ENCODE results near the gene LBHD2.

LBHD2 gene

DNA sequence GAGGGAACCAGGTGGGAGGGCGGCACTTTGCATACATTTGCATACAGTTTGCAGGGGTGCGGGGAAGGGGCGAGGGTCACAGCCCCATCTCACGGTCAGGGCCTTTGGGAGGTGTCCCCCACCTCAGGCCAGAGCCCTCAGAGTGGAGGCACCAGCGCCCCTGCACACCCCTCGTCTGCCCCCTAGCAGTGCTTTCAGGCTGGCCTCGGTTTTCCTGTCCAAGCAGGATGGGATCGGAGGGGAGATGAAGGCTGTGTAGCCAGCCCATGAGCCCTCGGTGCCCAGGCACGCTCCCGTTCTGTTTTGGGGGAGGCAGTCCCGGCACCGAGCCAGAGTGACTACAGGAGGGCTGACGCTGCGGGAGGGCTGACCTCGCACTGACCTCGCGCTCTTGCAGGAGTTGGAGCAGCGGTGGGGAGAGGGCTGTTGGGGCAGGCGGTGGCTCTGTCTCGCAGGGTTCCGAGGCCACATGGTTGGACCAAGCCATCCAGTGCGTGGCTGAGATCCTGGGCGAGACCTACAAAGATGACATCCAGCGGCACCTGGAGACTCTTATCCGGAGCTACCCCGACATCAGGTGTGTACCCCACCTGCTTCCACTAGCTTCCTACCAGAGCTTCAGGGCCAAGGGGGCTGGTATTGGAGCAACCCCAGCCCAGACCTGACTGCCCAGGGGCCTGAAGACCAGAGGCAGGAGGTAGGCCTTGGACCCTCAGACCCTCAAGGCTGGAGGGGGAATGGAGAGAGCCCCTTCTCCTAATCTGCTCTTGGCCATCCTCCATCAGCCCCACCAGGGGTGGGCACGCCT is 24.1 kb downstream of the LBHD2 start:
- Histone ChIP-seq H2AK5ac (ENCODE audit: low read depth, low read length) (peak overlapping the region; percentile 30), H3K4me1 (ENCODE audit: control insufficient read depth in 2 of 2, insufficient read depth in 1 of 2, low read depth in 1 of 2, low read length in 2 of 2) (peaks cover 17 to 37% of the 10 kb centered on the region in 2 donors), H2AFZ (ENCODE audit: low read length) (no peak overlapping the region), H3K4me2 (ENCODE audit: insufficient read depth, low read length, poor library complexity, severe bottlenecking) (no peak overlapping the region), H3K27ac (replicated peaks; ENCODE audit: low read length) (no peak overlapping the region), H3K23ac (ENCODE audit: low read depth, low read length, poor library complexity) (peak overlapping the region; percentile 85), H3K9me3 (replicated peaks in 1 of 2; ENCODE audit: control insufficient read depth in 2 of 2, insufficient read depth in 1 of 2, low read depth in 1 of 2, low read length in 2 of 2) (no peaks in the 10 kb centered on the region), H2BK15ac (ENCODE audit: low read length) (peak overlapping the region; percentile 87), H3K14ac (ENCODE audit: low read length) (peak overlapping the region; percentile 56), H4K8ac (ENCODE audit: low read depth, low read length) (peak overlapping the region; percentile 43), H3K27me3 (ENCODE audit: control insufficient read depth in 3 of 3, insufficient read depth in 3 of 3, low read depth in 1 of 3, low read length in 3 of 3) (peaks cover 6 to 37% (median 22%) of the 10 kb centered on the region in 3 experiments), H2BK12ac (ENCODE audit: low read length) (peak overlapping the region; percentile 99), H4K91ac (ENCODE audit: low read depth, low read length, poor library complexity) (peak overlapping the region; percentile 53), H3K9ac (ENCODE audit: low read depth, low read length, poor library complexity) (no peak overlapping the region), H3K18ac (ENCODE audit: low read length) (peak overlapping the region; percentile 92), H3K4ac (ENCODE audit: low read length) (peak overlapping the region; percentile 84), H2BK5ac (ENCODE audit: low read length) (peak overlapping the region; percentile 66), H3K4me3 (ENCODE audit: low read length in 2 of 2) (no peak overlapping the region), H3K79me1 (ENCODE audit: low read depth, low read length) (no peaks in the 10 kb centered on the region), H2BK120ac (ENCODE audit: low read depth, low read length) (no peak overlapping the region), H3K36me3 (replicated peaks in 1 of 2; ENCODE audit: control insufficient read depth in 2 of 2, insufficient read depth in 2 of 2, low read length in 2 of 2) (no peaks in the 10 kb centered on the region)
- DNase-seq (ENCODE audit: low spot score): no peak
- WGBS, 2 donors (ENCODE audit: extremely low coverage in 2 of 2, insufficient read length in 2 of 2, insufficient replicate concordance in 1 of 2): no CpG with 5 or more reads among the region's 28 CpGs

GRCh38 chr14:103108749-103109207 is 24.8 kb downstream of the LBHD2 start:
- Histone ChIP-seq H3K79me1 (ENCODE audit: low read depth, low read length) (no peaks in the 10 kb centered on the region), H3K4me2 (ENCODE audit: insufficient read depth, low read length, poor library complexity, severe bottlenecking) (no peak overlapping the region), H2AFZ (ENCODE audit: low read length) (no peak overlapping the region), H2AK5ac (ENCODE audit: low read depth, low read length) (peak overlapping the region; percentile 30), H3K4me1 (ENCODE audit: control insufficient read depth in 2 of 2, insufficient read depth in 1 of 2, low read depth in 1 of 2, low read length in 2 of 2) (peaks cover 17 to 37% of the 10 kb centered on the region in 2 donors), H4K91ac (ENCODE audit: low read depth, low read length, poor library complexity) (no peak overlapping the region), H3K27ac (replicated peaks; ENCODE audit: low read length) (peak overlapping the region; percentile 21), H3K36me3 (replicated peaks in 1 of 2; ENCODE audit: control insufficient read depth in 2 of 2, insufficient read depth in 2 of 2, low read length in 2 of 2) (no peaks in the 10 kb centered on the region), H2BK15ac (ENCODE audit: low read length) (peak overlapping the region; percentile 87), H3K9ac (ENCODE audit: low read depth, low read length, poor library complexity) (no peak overlapping the region), H3K9me3 (replicated peaks in 1 of 2; ENCODE audit: control insufficient read depth in 2 of 2, insufficient read depth in 1 of 2, low read depth in 1 of 2, low read length in 2 of 2) (no peaks in the 10 kb centered on the region), H3K18ac (ENCODE audit: low read length) (peak overlapping the region; percentile 87), H2BK5ac (ENCODE audit: low read length) (peak overlapping the region; percentile 66), H4K8ac (ENCODE audit: low read depth, low read length) (no peak overlapping the region), H3K4me3 (ENCODE audit: low read length in 2 of 2) (no peak overlapping the region), H3K14ac (ENCODE audit: low read length) (no peak overlapping the region), H3K27me3 (ENCODE audit: control insufficient read depth in 3 of 3, insufficient read depth in 3 of 3, low read depth in 1 of 3, low read length in 3 of 3) (peaks cover 6 to 32% (median 16%) of the 10 kb centered on the region in 3 experiments), H3K4ac (ENCODE audit: low read length) (peak overlapping the region; percentile 84), H3K23ac (ENCODE audit: low read depth, low read length, poor library complexity) (no peak overlapping the region), H2BK120ac (ENCODE audit: low read depth, low read length) (no peak overlapping the region), H2BK12ac (ENCODE audit: low read length) (no peak overlapping the region)
- WGBS, 2 donors (ENCODE audit: extremely low coverage in 2 of 2, insufficient read length in 2 of 2, insufficient replicate concordance in 1 of 2): no CpG with 5 or more reads among the region's 9 CpGs
- no peak for DNase-seq (ENCODE audit: low spot score)

DNA sequence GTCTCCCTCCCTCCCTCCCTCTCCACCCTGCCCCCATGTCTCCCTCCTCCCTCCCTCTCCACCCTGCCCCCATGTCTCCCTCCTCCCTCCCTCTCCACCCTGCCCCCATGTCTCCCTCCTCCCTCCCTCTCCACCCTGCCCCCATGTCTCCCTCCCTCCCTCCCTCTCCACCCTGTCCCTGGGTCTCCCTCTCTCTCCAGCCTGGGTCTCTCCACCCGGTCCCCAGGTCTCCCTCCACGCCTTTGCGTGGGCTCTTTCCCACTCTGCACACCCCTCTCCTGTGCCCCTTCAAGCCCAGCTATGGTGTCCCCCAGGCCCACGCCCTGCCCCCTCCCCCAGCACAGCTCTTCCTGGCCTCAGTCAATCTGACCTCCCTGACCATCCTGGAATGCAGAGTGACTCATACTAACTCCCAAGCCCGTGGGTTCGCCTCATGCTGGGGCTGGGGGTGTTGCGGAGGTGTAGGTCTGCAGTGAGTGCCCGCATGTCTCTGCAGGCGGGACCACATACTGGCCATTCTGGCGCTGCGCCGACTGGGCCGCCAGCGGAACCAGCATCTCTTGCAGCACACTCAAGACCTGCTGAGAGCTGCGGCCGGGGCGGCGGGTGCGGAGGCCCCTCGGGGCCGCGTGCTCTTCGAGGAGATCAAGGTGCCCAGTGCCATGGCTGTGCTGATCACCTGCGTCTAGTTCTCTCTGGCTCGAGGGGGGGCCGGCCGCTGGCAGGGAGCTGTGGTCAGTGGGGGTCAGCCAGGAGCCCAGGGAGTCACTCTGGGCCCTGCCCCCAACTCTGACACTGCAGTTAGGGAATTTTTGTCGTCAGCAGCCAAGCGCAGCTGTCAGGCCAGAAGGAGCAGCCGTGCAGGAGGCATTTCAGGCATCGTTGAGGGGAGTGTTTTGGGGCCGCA is 25.8 kb downstream of the LBHD2 start:
- peak overlapping the region; percentile 80 for H4K91ac ChIP-seq (ENCODE audit: low read depth, low read length, poor library complexity)
- H4K8ac ChIP-seq (ENCODE audit: low read depth, low read length): peak overlapping the region; percentile 56
- no peak overlapping the region for H3K4ac ChIP-seq (ENCODE audit: low read length)
- H3K4me2 ChIP-seq (ENCODE audit: insufficient read depth, low read length, poor library complexity, severe bottlenecking): peak overlapping the region; percentile 32
- H3K79me1 ChIP-seq (ENCODE audit: low read depth, low read length): no peaks in the 10 kb centered on the region
- no CpG with 5 or more reads among the region's 32 CpGs for WGBS, 2 donors (ENCODE audit: extremely low coverage in 2 of 2, insufficient read length in 2 of 2, insufficient replicate concordance in 1 of 2)
- peak overlapping the region; percentile 89 for H2AK5ac ChIP-seq (ENCODE audit: low read depth, low read length)
- H3K4me1 ChIP-seq (ENCODE audit: control insufficient read depth in 2 of 2, insufficient read depth in 1 of 2, low read depth in 1 of 2, low read length in 2 of 2): peaks cover 17 to 35% of the 10 kb centered on the region in 2 donors
- no peak for DNase-seq (ENCODE audit: low spot score)
- peaks cover under 1 to 24% (median 6%) of the 10 kb centered on the region in 3 experiments for H3K27me3 ChIP-seq (ENCODE audit: control insufficient read depth in 3 of 3, insufficient read depth in 3 of 3, low read depth in 1 of 3, low read length in 3 of 3)
- H3K9me3 ChIP-seq (replicated peaks in 1 of 2; ENCODE audit: control insufficient read depth in 2 of 2, insufficient read depth in 1 of 2, low read depth in 1 of 2, low read length in 2 of 2): no peaks in the 10 kb centered on the region
- H2BK120ac ChIP-seq (ENCODE audit: low read depth, low read length): peak overlapping the region; percentile 93
- peak overlapping the region; percentile 57 for H3K23ac ChIP-seq (ENCODE audit: low read depth, low read length, poor library complexity)
- H3K27ac ChIP-seq (replicated peaks; ENCODE audit: low read length): no peak overlapping the region
- H3K14ac ChIP-seq (ENCODE audit: low read length): no peak overlapping the region
- peak overlapping the region; percentile 71 for H2BK5ac ChIP-seq (ENCODE audit: low read length)
- peak overlapping the region; percentile 33 for H2BK12ac ChIP-seq (ENCODE audit: low read length)
- peak overlapping the region; percentile 88 for H2BK15ac ChIP-seq (ENCODE audit: low read length)
- H3K4me3 ChIP-seq (ENCODE audit: low read length in 2 of 2): no peak overlapping the region
- no peaks in the 10 kb centered on the region for H3K36me3 ChIP-seq (replicated peaks in 1 of 2; ENCODE audit: control insufficient read depth in 2 of 2, insufficient read depth in 2 of 2, low read length in 2 of 2)
- H3K9ac ChIP-seq (ENCODE audit: low read depth, low read length, poor library complexity): peak overlapping the region; percentile 53
- peak overlapping the region; percentile 89 for H3K18ac ChIP-seq (ENCODE audit: low read length)
- peak overlapping the region; percentile 66 for H2AFZ ChIP-seq (ENCODE audit: low read length)

All from neuronal stem cell (in vitro differentiated cells).